ENCODE data around the gene FGF6. TPM values are rescaled to one million over a fixed set of nuclear protein-coding genes. Genes with fewer than 3 reads are reported as not detected.

FGF6 gene
- total RNA-seq, 6 donors from 2014 or later: not detected

DNA sequence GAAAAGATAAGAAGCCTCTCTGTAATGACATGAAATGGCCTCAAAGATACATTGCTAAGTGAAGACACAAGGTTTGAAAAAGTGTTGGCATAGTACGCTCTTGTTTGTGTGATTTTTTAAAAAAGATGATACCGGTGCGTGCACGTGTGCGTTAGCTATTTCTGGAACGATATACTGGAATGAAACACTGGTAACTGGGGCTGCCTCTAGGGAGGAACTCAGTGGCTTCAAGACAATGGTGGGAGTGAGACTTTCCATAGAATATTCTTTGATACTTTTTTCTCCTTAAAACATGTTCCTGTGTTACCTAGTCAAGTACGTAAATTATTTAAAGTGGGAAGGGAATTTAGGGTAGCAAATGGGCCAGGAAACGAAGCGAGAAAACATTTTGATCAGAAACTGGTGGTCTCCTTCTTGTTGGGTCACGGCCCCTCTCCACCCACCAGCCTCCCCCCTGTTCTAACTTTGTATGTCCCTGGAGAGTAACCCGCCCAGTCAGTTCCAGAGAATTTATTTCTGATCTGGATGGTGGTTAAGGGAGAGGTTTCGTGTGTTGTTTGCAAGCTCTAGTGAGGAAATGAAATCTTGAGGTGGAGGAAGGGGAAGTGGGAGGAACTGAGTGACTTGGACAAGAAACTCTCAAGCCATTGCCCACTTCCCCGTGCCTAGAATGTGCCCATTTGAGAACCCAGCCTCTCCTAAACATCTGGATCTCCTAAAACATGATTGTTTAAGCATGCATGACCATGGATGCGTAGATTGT is 6.6 kb downstream of the FGF6 start:
- WGBS, 2 donors: 75 to 81% methylated on average over 14 of the region's 14 CpGs
- H3K27ac ChIP-seq: no peak overlapping the region
- H3K4me1 ChIP-seq: no peaks in the 10 kb centered on the region
- no peaks in the 10 kb centered on the region for H3K27me3 ChIP-seq
- H3K36me3 ChIP-seq: no peaks in the 10 kb centered on the region
- TF ChIP-seq POLR2AphosphoS5 (IDR thresholded peaks at IDR 0.05) (no peak), CTCF (IDR thresholded peaks at IDR 0.05) (no peak), POLR2A (IDR thresholded peaks at IDR 0.05) (no peak), EP300 (IDR thresholded peaks at IDR 0.05) (no peak)
- no peak for ATAC-seq (ENCODE audit: low FRiP score in 2 of 2)
- H3K9me3 ChIP-seq: no peaks in the 10 kb centered on the region
- DNase-seq: no peak
- no peak overlapping the region for H3K4me3 ChIP-seq

GRCh38 chr12:4435537-4435936 is 10.1 kb downstream of the FGF6 start:
- Histone ChIP-seq H3K4me1 (no peaks in the 10 kb centered on the region), H3K4me3 (no peak overlapping the region), H3K27ac (no peak overlapping the region), H3K36me3 (no peaks in the 10 kb centered on the region), H3K9me3 (no peaks in the 10 kb centered on the region), H3K27me3 (no peaks in the 10 kb centered on the region)
- TF ChIP-seq CTCF (IDR thresholded peaks at IDR 0.05): no peak
- no peak for TF ChIP-seq POLR2AphosphoS5 (IDR thresholded peaks at IDR 0.05)
- TF ChIP-seq POLR2A (IDR thresholded peaks at IDR 0.05): no peak
- TF ChIP-seq EP300 (IDR thresholded peaks at IDR 0.05): no peak
- no peak for DNase-seq
- 70 to 74% methylated on average over 6 of the region's 6 CpGs for WGBS, 2 donors
- ATAC-seq (ENCODE audit: low FRiP score in 2 of 2): no peak

DNA sequence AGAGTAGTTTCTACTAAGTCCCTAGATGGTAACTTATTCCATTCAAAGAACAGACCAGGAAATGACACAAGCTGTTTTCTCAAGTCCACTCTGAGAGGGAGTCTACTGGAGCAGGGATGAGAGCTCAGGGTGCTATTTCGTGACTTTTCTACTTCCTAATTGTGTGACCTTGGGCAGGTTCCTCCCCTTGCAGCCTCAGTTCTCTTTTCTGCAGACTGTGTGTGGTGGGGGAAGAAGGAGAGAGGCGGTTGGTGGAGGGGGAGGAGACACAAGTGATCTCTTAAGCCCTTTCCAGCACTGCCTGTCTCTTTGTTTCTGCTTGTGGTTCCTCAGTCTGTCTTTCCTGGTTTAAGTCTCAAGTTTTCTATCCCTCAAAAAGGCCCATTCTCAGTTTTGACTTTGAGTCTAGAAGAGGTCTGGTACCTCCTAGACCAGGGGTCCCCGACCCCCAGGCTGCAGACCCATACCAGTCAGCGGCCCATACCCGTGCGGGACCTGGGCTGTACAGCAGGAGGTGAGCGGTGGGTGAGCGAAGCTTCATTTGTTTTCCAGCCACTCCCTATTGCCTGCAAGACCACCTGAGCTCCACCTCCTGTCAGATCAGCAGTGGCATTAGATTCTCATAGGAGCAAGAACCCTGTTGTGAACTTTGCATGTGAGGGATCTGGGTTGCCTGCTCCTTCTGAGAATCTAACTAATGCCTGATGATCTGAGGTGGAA is 10.7 kb downstream of the FGF6 start:
- TF ChIP-seq EP300 (IDR thresholded peaks at IDR 0.05) (no peak), POLR2A (IDR thresholded peaks at IDR 0.05) (no peak), CTCF (IDR thresholded peaks at IDR 0.05) (no peak), POLR2AphosphoS5 (IDR thresholded peaks at IDR 0.05) (no peak)
- no peak for DNase-seq
- Histone ChIP-seq H3K27me3 (no peaks in the 10 kb centered on the region), H3K4me1 (no peaks in the 10 kb centered on the region), H3K27ac (no peak overlapping the region), H3K36me3 (no peaks in the 10 kb centered on the region), H3K4me3 (no peak overlapping the region), H3K9me3 (no peaks in the 10 kb centered on the region)
- WGBS, 2 donors: 67 to 84% methylated on average over 8 of the region's 8 CpGs
- ATAC-seq (ENCODE audit: low FRiP score in 2 of 2): peak in 1 of 2 donors; percentile 42

DNA sequence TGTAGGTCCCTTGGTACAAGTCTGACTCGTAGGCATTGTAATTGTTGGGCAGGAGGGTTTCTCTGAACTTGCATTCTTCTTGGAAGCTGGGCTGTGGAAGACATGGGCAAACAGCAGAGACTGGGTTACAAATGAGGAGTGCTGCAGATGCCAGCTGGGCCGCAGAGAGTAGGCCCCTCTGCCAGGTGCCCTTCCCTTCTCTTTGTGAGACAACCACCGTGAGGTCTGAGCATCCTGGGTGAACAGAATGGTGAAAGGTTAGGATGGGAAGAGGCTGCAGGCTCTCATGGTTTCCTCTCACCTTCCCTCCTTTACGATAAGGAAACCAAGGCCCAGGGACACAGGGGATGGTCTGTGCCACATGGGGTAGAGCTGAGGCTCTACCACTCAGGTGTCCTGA is 11.3 kb downstream of the FGF6 start:
- no peaks in the 10 kb centered on the region for H3K27me3 ChIP-seq
- TF ChIP-seq POLR2AphosphoS5 (IDR thresholded peaks at IDR 0.05): no peak
- TF ChIP-seq EP300 (IDR thresholded peaks at IDR 0.05): no peak
- no peak for TF ChIP-seq CTCF (IDR thresholded peaks at IDR 0.05)
- no peak for TF ChIP-seq POLR2A (IDR thresholded peaks at IDR 0.05)
- no peak for ATAC-seq (ENCODE audit: low FRiP score in 2 of 2)
- no peaks in the 10 kb centered on the region for H3K9me3 ChIP-seq
- no peak overlapping the region for H3K4me3 ChIP-seq
- no peaks in the 10 kb centered on the region for H3K36me3 ChIP-seq
- WGBS, 2 donors: 73 to 80% methylated on average over 3 to 4 of the region's 4 CpGs
- H3K4me1 ChIP-seq: no peaks in the 10 kb centered on the region
- H3K27ac ChIP-seq: no peak overlapping the region
- no peak for DNase-seq
